ENCODE measurements around the gene RPAP3.
"Not testable (repeated sequence)": the region's sequence is repeated elsewhere in the genome, so short reads cannot be mapped to it uniquely, and the experiment has no call there.

Gene RPAP3

GRCh38 chr12:47636908-47637780 is 68.7 kb downstream of the RPAP3 start:
- peak in 4 of 42 donors; percentile 2 to 48 (median 25) for DNase-seq
- intact Hi-C loops (cut with DNase I): no loop called here

GRCh38 chr12:47635770-47636169 is 70.1 kb downstream of the RPAP3 start:
- intact Hi-C loops (cut with DNase I); DNase-seq: not testable (repeated sequence)

- intact Hi-C loops (cut with DNase I): no loop called here
- no peak for DNase-seq
Measured at GRCh38 chr12:47634127-47634526, 71.7 kb downstream of the RPAP3 start.

- intact Hi-C loops (cut with DNase I): no loop called here
Measured at GRCh38 chr12:47621960-47622359, 83.9 kb downstream of the RPAP3 start.

GRCh38 chr12:47617476-47617875 is 88.4 kb downstream of the RPAP3 start:
- intact Hi-C loops (cut with DNase I): no loop called here
- no peak for DNase-seq

More at GRCh38 chr12:47621960-47622359, 83.9 kb downstream of the RPAP3 start:
- no peak for DNase-seq

- no peak for DNase-seq
- intact Hi-C loops (cut with DNase I): no loop called here
Measured at GRCh38 chr12:47616440-47616839, 89.4 kb downstream of the RPAP3 start.

GRCh38 chr12:47615711-47616110 is 90.1 kb downstream of the RPAP3 start:
- DNase-seq: no peak
- intact Hi-C loops (cut with DNase I): no loop called here

GRCh38 chr12:47614521-47614920 is 91.3 kb downstream of the RPAP3 start:
- DNase-seq: no peak
- intact Hi-C loops (cut with DNase I): no loop called here

- no peak for DNase-seq
- intact Hi-C loops (cut with DNase I): no loop called here
Measured at GRCh38 chr12:47612953-47613352, 92.9 kb downstream of the RPAP3 start.

GRCh38 chr12:47611906-47612305 is 93.9 kb downstream of the RPAP3 start:
- no peak for DNase-seq
- intact Hi-C loops (cut with DNase I): no loop called here
